H1 (cell line): ENCODE results near the gene RPS26. TPM values are rescaled to one million over a fixed set of nuclear protein-coding genes. Genes with fewer than 3 reads are reported as not detected.

ENCODE experiments used
- ATF2 ChIP-seq: IDR thresholded peaks from 2 replicates; pipeline ENCODE4 v1.6.1; 2012; ENCODE audit warnings: low read length, inconsistent platforms
- BACH1 ChIP-seq: IDR thresholded peaks from 2 replicates; pipeline ENCODE4 v1.6.1; 2012; ENCODE audit warnings: low read length, improper control_type of control experiment
- GABPA ChIP-seq: IDR thresholded peaks from 2 replicates; pipeline ENCODE4 v1.6.1; 2011; ENCODE audit warnings: mild to moderate bottlenecking, low read length, moderate library complexity, borderline replicate concordance; ENCODE audit not compliant: insufficient read depth
- GTF2F1 ChIP-seq: IDR thresholded peaks from 2 replicates; pipeline ENCODE4 v1.6.1; 2012; ENCODE audit warnings: low read depth, low read length, improper control_type of control experiment, borderline replicate concordance
- MAX ChIP-seq: IDR thresholded peaks from 2 replicates; pipeline ENCODE4 v1.6.1; 2012; ENCODE audit warnings: inconsistent platforms
- RAD21 ChIP-seq, 2 experiments: IDR thresholded peaks in 1 of 2; conservative IDR thresholded peaks in 1 of 2; 2 replicates each; pipeline ENCODE4 v1.6.1; 2011; ENCODE audit warnings: low read depth in 2 of 2, low read length in 2 of 2, improper control_type of control experiment in 1 of 2, inconsistent platforms in 1 of 2, mild to moderate bottlenecking in 1 of 2, moderate library complexity in 1 of 2
- RBBP5 ChIP-seq: IDR thresholded peaks from 2 replicates; pipeline ENCODE4 v1.7.1; 2012; ENCODE audit warnings: low read depth, mild to moderate bottlenecking, inconsistent platforms, low read length, moderate library complexity, borderline replicate concordance
- USF2 ChIP-seq: IDR thresholded peaks from 2 replicates; pipeline ENCODE4 v1.6.1; 2011; ENCODE audit warnings: low read length, improper control_type of control experiment
- polyA plus RNA-seq, 7 experiments: library from polyadenylated mRNA; depleted of rRNA in 3 of 7; stranded (reverse) in 5 of 7; unstranded in 2 of 7; fragments of >200 nt in 5 of 7; fragments of 200-250 nt in 2 of 7; gene quantifications; 1 replicate in 5 of 7; 2 replicates in 1 of 7; 4 replicates in 1 of 7; pipeline versions ENCODE4 v1.2.1 to v1.2.3, GENCODE V29; 2011 to 2013; ENCODE audit warnings: missing spikeins in 2 of 7, mixed read lengths in 2 of 7
- total RNA-seq: library from RNA; stranded (reverse); fragmentation: NEBNext Ultra II Directional; extraction: Animal tissue kit (Norgen Biotek cat#: 25700); gene quantifications from 2 replicates; pipeline ENCODE4 v1.2.1, GENCODE V29; 2021

The RPS26 gene
- total and polyA plus RNA-seq, 2 of the 8 experiments (the other 6 are each of a cell fraction or from before 2014, with no cell fraction given) = 53.4 to 1,922 TPM

GRCh38 chr12:56078931-56079722 is 37.4 kb downstream of the RPS26 start (continued):
- TF ChIP-seq RBBP5 = peak; percentile 73; the same call in 1 of the 2 replicates
- no peak for TF ChIP-seq GABPA
- TF ChIP-seq BACH1 = peak; percentile 60; the same call in 1 of the 2 replicates
- TF ChIP-seq MAX = peak; percentile 38
- TF ChIP-seq USF2 = no peak
- TF ChIP-seq RAD21 (IDR thresholded peaks at IDR 0.05 in 1 of 2, conservative IDR thresholded peaks at IDR 0.05 in 1 of 2; ENCODE audit: low read depth in 2 of 2, low read length in 2 of 2) = peak; percentile 35 to 51; a peak in 3 of 4 replicates
- no peak for TF ChIP-seq GTF2F1
- no peak for TF ChIP-seq ATF2
